Stimulated activated naive CD8-positive, alpha-beta T cell treated with anti-CD3 and anti-CD28 coated beads, Interleukin-15, Interleukin-2, amounts not matched to agents 100 U/mL and 50 U/mL, for 24 hours (primary cell): ENCODE data around the gene MICAL3.
A peak's percentile ranks its signal among the peaks of the same experiment; 100 is the strongest.
"Not testable (repeated sequence)": the region's sequence is repeated elsewhere in the genome, so short reads cannot be mapped to it uniquely, and the experiment has no call there.

ENCODE experiments used
- ATAC-seq: fragments of 150-1000 bp; cut with Tn5 transposase; one replicate; pipeline ENCODE4 v1.10.0; 2021
- DNase-seq: peaks from one replicate; pipeline ENCODE4 v3.0.0; 2021

The MICAL3 gene

GRCh38 chr22:17997456-17997855, 26.9 kb downstream of the MICAL3 start:
- ATAC-seq = no peak

GRCh38 chr22:17995256-17995655, 29.1 kb downstream of the MICAL3 start:
- not testable (repeated sequence) for ATAC-seq, DNase-seq

More at GRCh38 chr22:17997456-17997855, 26.9 kb downstream of the MICAL3 start:
- DNase-seq = no peak

GRCh38 chr22:17994424-17995108, 29.8 kb downstream of the MICAL3 start:
- DNase-seq (no peak), ATAC-seq (no peak)

GRCh38 chr22:17992976-17993375, 31.4 kb downstream of the MICAL3 start:
- ATAC-seq, DNase-seq: not testable (repeated sequence)

GRCh38 chr22:17991992-17992391, 32.4 kb downstream of the MICAL3 start:
- not testable (repeated sequence) for ATAC-seq, DNase-seq

GRCh38 chr22:17990942-17991341, 33.4 kb downstream of the MICAL3 start:
- ATAC-seq (no peak), DNase-seq (no peak)

GRCh38 chr22:17990147-17990546, 34.2 kb downstream of the MICAL3 start:
- no peak for ATAC-seq
- no peak for DNase-seq

- DNase-seq = no peak
- ATAC-seq = no peak
Measured at GRCh38 chr22:17988800-17989513, 35.4 kb downstream of the MICAL3 start.

- DNase-seq (no peak), ATAC-seq (no peak)
Measured at GRCh38 chr22:17985606-17986005, 38.8 kb downstream of the MICAL3 start.

- ATAC-seq, DNase-seq: not testable (repeated sequence)
Measured at GRCh38 chr22:17985071-17985470, 39.3 kb downstream of the MICAL3 start.

GRCh38 chr22:17984114-17984513, 40.2 kb downstream of the MICAL3 start:
- peak; percentile 38 for ATAC-seq

GRCh38 chr22:17982572-17983141, 41.7 kb downstream of the MICAL3 start:
- ATAC-seq = no peak
- no peak for DNase-seq

More at GRCh38 chr22:17984114-17984513, 40.2 kb downstream of the MICAL3 start:
- DNase-seq = no peak

- DNase-seq (no peak), ATAC-seq (no peak)
Measured at GRCh38 chr22:17981497-17981896, 42.9 kb downstream of the MICAL3 start.

GRCh38 chr22:17980638-17981051, 43.7 kb downstream of the MICAL3 start:
- peak; percentile 47 for DNase-seq

GRCh38 chr22:17980015-17980590, 44.3 kb downstream of the MICAL3 start:
- DNase-seq (no peak), ATAC-seq (no peak)

More at GRCh38 chr22:17980638-17981051, 43.7 kb downstream of the MICAL3 start:
- ATAC-seq = peak; percentile 80

- no peak for DNase-seq
- no peak for ATAC-seq
Measured at GRCh38 chr22:17978027-17978426, 46.3 kb downstream of the MICAL3 start.

- no peak for ATAC-seq
- DNase-seq = no peak
Measured at GRCh38 chr22:17977371-17977770, 47.0 kb downstream of the MICAL3 start.

GRCh38 chr22:17976121-17976520, 48.2 kb downstream of the MICAL3 start:
- DNase-seq (no peak), ATAC-seq (no peak)

- ATAC-seq (peak; percentile 40), DNase-seq (no peak)
Measured at GRCh38 chr22:17974703-17975372, 49.5 kb downstream of the MICAL3 start.

GRCh38 chr22:17974087-17974486, 50.3 kb downstream of the MICAL3 start:
- DNase-seq (no peak), ATAC-seq (no peak)

GRCh38 chr22:17973217-17973616, 51.1 kb downstream of the MICAL3 start:
- no peak for ATAC-seq

More at GRCh38 chr22:17973217-17973616, 51.1 kb downstream of the MICAL3 start:
- no peak for DNase-seq
